Panc1 (cell line): ENCODE results near the gene TDRD10.

Experiments used
- CTCF ChIP-seq: fragments of 450-650 bp; IDR thresholded peaks from 2 replicates; pipeline ENCODE4 v1.5.1; 2017; ENCODE audit warnings: mild to moderate bottlenecking
- POLR2AphosphoS5 ChIP-seq: IDR thresholded peaks from 2 replicates; pipeline ENCODE4 v1.6.1; 2012; ENCODE audit warnings: mild to moderate bottlenecking, low read depth, low read length, moderate library complexity
- TF ChIP-seq, protein P1 (sequence below), 2 experiments: IDR thresholded peaks; 2 replicates each; pipeline ENCODE4 v1.6.1; 2011 to 2012; ENCODE audit warnings: low read depth in 2 of 2, control low read depth in 1 of 2, low read length in 1 of 2, mild to moderate bottlenecking in 1 of 2, moderate library complexity in 1 of 2; ENCODE audit not compliant: insufficient read depth in 1 of 2

- TF ChIP-seq CTCF (no peak), POLR2AphosphoS5 (no peak)
- TF ChIP-seq, protein P1, sequence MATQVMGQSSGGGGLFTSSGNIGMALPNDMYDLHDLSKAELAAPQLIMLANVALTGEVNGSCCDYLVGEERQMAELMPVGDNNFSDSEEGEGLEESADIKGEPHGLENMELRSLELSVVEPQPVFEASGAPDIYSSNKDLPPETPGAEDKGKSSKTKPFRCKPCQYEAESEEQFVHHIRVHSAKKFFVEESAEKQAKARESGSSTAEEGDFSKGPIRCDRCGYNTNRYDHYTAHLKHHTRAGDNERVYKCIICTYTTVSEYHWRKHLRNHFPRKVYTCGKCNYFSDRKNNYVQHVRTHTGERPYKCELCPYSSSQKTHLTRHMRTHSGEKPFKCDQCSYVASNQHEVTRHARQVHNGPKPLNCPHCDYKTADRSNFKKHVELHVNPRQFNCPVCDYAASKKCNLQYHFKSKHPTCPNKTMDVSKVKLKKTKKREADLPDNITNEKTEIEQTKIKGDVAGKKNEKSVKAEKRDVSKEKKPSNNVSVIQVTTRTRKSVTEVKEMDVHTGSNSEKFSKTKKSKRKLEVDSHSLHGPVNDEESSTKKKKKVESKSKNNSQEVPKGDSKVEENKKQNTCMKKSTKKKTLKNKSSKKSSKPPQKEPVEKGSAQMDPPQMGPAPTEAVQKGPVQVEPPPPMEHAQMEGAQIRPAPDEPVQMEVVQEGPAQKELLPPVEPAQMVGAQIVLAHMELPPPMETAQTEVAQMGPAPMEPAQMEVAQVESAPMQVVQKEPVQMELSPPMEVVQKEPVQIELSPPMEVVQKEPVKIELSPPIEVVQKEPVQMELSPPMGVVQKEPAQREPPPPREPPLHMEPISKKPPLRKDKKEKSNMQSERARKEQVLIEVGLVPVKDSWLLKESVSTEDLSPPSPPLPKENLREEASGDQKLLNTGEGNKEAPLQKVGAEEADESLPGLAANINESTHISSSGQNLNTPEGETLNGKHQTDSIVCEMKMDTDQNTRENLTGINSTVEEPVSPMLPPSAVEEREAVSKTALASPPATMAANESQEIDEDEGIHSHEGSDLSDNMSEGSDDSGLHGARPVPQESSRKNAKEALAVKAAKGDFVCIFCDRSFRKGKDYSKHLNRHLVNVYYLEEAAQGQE (IDR thresholded peaks at IDR 0.05; ENCODE audit: insufficient read depth in 1 of 2, low read depth in 2 of 2, low read length in 1 of 2), result no peak
Observed at GRCh38 chr1:154514066-154514553, 12.1 kb downstream of the TDRD10 start.
